Lung microvascular endothelial cell (primary cell): ENCODE results near the gene MMP20. TPM values are rescaled to one million over a fixed set of nuclear protein-coding genes. Genes with fewer than 3 reads are reported as not detected.
"Not testable (repeated sequence)": the region's sequence is repeated elsewhere in the genome, so short reads cannot be mapped to it uniquely, and the experiment has no call there.

ENCODE experiments used
- DNase-seq, 2 donors: peaks; one replicate each; pipeline versions ENCODE4 v3.0.0 to v3.0.0-alpha.2; 2010; ENCODE audit warnings: low read depth in 2 of 2
- total RNA-seq: library from RNA; depleted of rRNA; stranded (reverse); fragments of >200 nt; gene quantifications from 2 replicates; pipeline ENCODE4 v1.2.1, GENCODE V29; 2014

MMP20 gene, protein sequence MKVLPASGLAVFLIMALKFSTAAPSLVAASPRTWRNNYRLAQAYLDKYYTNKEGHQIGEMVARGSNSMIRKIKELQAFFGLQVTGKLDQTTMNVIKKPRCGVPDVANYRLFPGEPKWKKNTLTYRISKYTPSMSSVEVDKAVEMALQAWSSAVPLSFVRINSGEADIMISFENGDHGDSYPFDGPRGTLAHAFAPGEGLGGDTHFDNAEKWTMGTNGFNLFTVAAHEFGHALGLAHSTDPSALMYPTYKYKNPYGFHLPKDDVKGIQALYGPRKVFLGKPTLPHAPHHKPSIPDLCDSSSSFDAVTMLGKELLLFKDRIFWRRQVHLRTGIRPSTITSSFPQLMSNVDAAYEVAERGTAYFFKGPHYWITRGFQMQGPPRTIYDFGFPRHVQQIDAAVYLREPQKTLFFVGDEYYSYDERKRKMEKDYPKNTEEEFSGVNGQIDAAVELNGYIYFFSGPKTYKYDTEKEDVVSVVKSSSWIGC
- total RNA-seq, result not detected in 2 replicates

GRCh38 chr11:102625177-102625576, at the start of gene MMP20:
MMP20 (minus strand) TSS chr11:102625332; CDS start chr11:102625319, 13 bp downstream.
- DNase-seq, result no peak

DNA sequence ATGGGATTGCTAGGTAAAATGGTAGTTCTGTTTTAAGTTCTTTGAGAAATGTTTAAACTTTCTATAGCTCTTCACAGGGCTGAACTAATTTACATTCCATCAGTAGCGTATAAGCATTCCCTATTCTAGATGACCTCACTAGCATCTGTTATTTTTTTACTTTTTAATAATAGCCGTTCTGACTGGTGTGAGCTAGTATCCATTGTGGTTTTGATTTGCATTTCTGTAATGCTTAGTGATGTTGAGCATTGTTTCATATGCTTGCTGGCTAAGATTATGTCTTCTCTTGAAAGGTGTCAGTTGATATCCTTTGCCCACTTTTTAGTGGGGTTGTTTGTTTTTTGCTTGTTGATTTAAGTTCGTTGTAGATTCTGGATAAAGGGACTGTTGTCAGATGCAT, 44.5 kb upstream of the MMP20 start:
- DNase-seq, result no peak

- DNase-seq, result peak; percentile 58 to 61
Measured at GRCh38 chr11:102666331-102666957, 41.3 kb upstream of the MMP20 start.

DNA sequence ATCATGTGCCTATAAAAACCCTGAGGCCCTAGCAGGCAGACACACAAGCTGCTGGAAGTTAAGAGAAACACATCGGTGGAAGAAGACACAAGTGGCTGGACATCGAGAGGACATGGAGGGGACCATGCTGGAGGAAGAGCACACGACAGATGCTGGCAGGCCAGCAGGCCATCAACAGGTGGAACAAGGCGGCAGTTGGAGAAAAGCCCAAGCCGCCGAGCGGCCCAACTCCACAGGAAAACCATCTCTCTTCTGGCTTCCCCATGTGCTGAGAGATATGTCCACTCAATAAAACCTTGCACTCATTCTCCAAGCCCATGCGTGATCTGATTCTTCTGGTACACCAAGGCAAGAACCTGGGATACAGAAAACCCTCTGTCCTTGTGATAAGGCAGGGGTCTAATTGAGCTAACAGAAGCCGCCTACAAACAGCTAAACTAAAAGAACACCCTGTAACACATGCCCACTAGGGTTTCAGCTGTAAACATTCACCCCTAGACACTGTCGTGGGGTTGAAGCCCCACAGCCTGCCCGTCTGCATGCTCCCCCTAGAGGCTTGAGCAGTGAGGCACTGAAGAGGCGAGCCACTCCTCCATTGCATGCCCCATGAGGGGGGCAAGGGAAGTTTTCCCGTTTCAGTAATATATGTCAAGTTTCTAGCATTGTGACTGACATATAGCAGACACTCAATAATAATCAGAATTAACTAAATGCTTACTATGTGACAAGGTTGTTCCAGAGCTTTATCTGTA, 39.0 kb upstream of the MMP20 start:
- DNase-seq, result peak in 1 of 2 donors; percentile 22

DNA sequence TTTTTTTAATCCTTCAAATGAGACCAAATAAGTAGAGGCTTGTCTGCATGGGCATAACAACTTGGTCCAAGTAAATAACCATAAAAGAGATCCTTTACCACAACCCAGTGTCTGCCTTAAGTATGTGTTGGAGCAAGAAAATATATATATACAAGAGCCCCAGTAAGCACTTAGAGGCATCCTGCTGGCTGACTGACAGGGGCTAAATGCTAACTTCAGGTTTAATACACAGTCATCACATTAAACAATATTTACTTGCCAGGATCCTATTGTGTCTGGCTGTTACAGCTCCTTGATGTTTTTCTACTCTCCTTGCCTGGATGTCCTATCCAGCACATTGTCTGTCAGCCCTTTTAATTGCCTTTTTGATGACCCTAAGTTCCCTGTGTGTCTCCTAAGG, 37.5 kb upstream of the MMP20 start:
- no peak for DNase-seq

- DNase-seq, result no peak
Measured at GRCh38 chr11:102661040-102661439, 35.9 kb upstream of the MMP20 start.

DNA sequence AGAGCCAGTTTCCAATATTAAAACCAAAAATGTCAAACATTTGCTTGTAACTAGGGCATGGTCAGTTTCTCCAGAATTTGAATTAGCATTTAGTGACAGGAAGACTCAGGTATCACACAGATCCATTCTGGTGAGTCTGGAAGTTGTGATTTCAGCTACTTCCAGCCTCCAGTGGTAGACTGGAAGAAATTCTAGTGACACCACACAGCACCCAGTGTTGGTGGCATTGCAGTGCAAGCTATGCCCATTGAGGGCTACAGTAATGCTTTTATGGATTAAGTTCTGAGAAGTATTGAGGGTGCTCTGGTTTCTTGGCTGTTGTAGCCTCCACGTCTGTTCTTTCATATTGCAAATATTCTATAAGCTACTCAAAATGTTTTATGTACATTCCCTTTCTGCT, 31.4 kb upstream of the MMP20 start:
- DNase-seq, result no peak

DNA sequence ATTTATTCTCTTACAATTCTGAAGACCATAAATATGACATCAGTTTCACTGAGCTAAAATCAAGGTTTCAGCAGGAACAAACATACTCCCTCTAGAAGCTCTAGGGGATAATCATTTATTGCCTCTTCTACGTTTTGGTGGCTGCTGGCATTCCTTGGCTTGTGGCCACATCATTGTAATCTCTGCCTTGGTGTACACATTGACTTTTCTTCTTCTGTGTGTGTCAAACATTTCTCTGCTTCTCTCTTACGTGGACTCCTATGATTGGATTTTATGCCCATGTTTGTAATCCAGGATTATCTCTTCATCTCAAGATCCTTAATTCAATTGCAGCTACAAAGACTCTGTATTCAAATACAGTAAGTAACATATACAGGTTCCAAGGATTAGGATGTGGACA, 30.4 kb upstream of the MMP20 start:
- no peak for DNase-seq

DNA sequence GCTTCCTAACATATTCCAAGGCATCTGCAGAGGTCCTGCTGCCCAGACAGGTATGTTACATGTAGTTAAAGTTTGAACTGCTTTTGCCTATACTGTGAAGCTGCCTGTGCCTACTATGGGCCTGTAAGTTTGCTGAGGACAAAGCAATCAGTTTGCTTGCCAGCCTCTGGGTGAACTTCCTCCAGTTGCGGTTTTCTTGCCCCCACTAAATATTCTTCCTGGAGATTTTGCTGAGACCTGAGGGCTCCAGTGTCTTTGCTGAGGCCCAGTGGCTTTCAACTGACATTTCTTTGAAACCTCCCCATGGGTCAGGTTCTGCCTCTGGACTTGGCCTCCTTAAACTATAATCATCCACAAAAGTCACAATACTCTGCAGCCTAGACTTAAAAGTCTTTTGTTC, 29.6 kb upstream of the MMP20 start:
- DNase-seq, result no peak

DNA sequence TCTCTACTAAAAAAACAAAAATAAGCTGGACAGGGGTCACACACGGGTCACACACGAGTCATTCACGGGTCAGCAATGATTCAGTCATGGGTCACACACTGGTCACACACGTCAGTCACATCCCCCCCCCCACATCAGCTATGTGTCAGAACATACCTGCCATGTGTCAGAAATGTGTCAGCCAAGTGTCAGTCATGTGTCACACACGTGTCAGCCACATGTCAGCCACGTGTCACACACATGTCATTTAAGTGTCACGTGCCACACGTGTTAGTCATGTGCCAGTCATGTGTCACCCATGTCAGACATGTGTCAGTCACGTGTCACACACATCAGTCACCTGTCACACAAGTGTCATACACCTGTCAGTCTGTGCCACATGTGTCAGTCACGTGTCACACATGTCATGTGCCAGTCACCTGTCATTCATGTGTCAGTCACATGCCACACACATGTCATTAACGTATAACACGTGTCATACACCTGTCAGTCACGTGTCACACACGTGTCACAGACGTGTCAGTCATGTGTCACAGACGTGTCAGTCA, 28.7 kb upstream of the MMP20 start:
- DNase-seq, result peak in 1 of 2 donors; percentile 7

- DNase-seq, result peak; percentile 23 to 40
Measured at GRCh38 chr11:102647430-102647829, 22.3 kb upstream of the MMP20 start.

DNA sequence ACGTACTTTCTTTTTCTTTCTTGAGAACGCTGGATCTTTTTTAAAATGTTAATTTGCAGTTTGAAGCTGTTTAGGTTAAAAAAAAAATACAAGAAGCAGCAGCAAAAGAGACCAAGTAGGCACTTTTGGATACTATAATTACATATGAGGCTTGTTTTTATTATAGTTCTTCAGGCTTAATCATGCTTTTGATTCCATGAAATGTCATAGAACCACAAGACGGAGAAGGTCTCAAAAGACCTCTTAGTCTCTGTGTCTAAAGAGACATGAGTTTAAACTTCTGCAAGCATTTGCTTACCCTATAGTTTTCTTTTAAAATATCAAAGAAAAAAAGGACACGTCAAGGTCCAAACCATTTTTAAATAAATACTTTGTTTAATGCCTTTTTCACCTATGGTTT, 18.8 kb upstream of the MMP20 start:
- no peak for DNase-seq

DNA sequence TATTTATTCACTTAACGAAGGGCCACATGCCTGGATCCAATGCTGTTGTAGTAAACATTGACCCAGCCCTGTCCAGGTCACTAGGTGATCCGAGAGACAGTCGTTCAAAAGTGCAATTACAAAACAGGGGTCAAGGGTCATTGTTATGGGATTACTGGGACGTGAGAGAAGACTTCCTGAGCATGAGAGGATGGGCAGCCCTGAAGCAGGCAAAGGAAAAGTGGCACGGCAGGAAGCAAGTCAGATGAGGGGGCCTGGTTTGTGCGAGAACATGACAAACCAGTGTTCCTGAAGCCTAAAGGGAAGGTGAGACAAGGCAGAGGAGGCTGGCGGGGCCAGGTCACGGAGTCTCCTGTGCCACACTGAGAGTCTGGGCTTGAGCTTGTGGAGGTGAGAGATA, 15.8 kb upstream of the MMP20 start:
- no peak for DNase-seq

DNA sequence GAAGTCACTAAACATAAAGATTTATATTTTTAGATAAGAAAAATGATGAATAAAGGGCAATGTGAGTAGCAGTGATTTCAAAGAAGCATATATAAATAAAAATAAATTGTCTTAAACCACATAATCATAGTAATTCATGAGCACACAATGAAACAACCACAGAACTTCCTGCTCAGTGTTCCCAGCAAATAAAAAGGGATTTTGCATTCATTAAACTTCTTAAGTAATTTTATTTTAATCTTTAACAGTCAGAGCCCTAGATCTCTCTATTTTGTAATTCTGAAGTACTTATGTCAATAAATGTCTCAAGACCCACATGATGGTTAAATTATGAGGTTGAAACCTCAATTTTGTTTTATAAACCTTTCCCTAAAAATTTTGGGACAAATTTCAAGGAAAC, 14.5 kb upstream of the MMP20 start:
- no peak for DNase-seq

DNA sequence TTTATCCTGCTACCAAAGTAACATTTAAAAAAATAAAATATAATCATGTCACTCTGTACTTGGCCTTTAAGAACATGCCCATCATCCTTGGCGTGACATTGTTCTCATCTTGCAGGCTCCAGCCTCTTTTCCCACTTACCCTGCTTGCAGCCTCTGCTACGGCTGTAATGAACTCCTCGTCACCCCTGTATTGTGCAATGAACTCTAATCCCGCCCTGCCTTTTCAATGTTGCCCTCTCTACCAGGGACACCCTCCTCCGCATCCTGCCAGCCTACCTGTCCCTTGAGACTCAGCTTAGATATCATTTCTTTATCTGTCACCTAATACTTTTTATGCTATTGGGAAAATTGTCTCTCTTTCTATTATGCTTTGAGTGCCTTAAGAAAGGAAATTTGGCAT, 12.6 kb upstream of the MMP20 start:
- DNase-seq, result no peak

- no peak for DNase-seq
Measured at GRCh38 chr11:102633385-102634026, 8.4 kb upstream of the MMP20 start.

DNA sequence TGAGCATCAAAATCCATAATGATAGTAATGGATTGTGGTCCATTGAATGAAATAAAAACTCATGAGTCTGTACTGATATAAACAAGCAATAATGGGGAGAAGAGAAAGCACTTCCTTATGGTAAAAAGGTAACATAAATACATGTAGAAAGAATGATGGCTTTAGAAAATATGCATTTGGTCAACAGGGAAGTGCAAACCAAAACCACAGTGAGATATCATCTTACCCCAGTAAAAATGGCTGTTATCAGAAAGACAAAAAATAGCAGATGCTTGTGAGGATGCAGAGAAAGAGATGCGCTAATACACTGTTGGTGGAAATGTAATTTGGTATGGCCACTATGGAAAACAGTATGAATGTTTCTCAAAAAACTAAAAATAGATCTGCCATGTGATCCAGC, 6.9 kb upstream of the MMP20 start:
- DNase-seq, result no peak

- DNase-seq, result no peak
Measured at GRCh38 chr11:102630598-102631448, 5.7 kb upstream of the MMP20 start.

DNA sequence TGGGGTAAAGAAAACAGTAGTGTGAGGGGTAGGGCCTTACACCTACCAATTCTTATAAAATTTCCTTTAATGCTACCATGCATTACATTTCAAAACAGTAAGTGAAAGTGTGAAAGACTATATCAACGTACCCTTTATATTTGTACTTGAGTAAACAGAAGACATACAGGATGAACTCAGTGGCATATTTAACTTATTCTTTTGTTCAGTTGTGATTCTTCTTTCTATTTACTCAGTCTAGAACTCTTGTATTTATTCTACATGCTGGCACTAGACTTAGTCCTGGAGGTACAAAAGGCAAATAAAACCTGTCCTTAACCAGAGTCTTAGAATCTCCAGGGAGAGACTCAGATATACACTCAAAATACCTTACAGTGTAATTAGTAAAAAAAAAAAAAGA, 4.8 kb upstream of the MMP20 start:
- not testable (repeated sequence) for DNase-seq

GRCh38 chr11:102626676-102627075, 1.5 kb upstream of the MMP20 start:
- DNase-seq, result no peak

DNA sequence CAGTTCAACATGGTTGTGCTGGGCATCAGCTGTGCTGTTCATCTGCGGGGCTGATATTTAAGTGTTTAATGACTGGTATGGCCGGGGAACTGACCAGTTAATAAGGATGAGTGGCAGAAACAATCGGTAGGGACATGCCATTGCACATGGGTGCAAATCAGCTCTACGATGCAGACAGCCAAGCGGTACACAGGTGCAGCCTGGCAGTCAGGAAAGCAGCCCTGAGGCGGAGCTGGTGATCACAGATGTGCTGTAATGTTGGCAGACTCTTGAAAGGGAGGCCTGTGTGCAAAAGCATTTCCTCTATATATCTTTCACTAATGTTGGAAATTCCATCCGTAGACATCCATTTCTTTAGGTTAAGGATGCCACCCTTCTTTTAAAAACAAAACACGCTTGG, 1.1 kb downstream of the MMP20 start:
- DNase-seq, result no peak
